ENCODE measurements around the gene IFITM1.
"Not testable (repeated sequence)": the region's sequence is repeated elsewhere in the genome, so short reads cannot be mapped to it uniquely, and the experiment has no call there.

- TF ChIP-seq CHD2 (IDR thresholded peaks at IDR 0.05; ENCODE audit: low read depth, low read length); ATM (IDR thresholded peaks at IDR 0.05; ENCODE audit: borderline replicate concordance); POLR2A (IDR thresholded peaks at IDR 0.05; ENCODE audit: insufficient read depth in 1 of 2, low read depth in 2 of 2, low read length in 2 of 2); BRCA1 (CRISPR knock-in tag; IDR thresholded peaks at IDR 0.05); MYNN (CRISPR knock-in tag; IDR thresholded peaks at IDR 0.05; ENCODE audit: low read depth); ZFAT (CRISPR knock-in tag; conservative IDR thresholded peaks at IDR 0.05); CTCF (CRISPR knock-in tag; IDR thresholded peaks at IDR 0.05); YY1 (IDR thresholded peaks at IDR 0.05; ENCODE audit: insufficient read depth, insufficient replicate concordance, low read depth, low read length); SALL2 (CRISPR knock-in tag; IDR thresholded peaks at IDR 0.05); ZNF350 (CRISPR knock-in tag; IDR thresholded peaks at IDR 0.05; ENCODE audit: borderline replicate concordance, low read depth); TAF1 (CRISPR knock-in tag; IDR thresholded peaks at IDR 0.05): not testable (repeated sequence)
- TF ChIP-seq, protein P1, sequence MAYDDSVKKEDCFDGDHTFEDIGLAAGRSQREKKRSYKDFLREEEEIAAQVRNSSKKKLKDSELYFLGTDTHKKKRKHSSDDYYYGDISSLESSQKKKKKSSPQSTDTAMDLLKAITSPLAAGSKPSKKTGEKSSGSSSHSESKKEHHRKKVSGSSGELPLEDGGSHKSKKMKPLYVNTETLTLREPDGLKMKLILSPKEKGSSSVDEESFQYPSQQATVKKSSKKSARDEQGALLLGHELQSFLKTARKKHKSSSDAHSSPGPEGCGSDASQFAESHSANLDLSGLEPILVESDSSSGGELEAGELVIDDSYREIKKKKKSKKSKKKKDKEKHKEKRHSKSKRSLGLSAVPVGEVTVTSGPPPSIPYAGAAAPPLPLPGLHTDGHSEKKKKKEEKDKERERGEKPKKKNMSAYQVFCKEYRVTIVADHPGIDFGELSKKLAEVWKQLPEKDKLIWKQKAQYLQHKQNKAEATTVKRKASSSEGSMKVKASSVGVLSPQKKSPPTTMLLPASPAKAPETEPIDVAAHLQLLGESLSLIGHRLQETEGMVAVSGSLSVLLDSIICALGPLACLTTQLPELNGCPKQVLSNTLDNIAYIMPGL (CRISPR knock-in tag; IDR thresholded peaks at IDR 0.05; ENCODE audit: borderline replicate concordance in 1 of 2, low read depth in 1 of 2): not testable (repeated sequence)
- TF ChIP-seq, protein P2, sequence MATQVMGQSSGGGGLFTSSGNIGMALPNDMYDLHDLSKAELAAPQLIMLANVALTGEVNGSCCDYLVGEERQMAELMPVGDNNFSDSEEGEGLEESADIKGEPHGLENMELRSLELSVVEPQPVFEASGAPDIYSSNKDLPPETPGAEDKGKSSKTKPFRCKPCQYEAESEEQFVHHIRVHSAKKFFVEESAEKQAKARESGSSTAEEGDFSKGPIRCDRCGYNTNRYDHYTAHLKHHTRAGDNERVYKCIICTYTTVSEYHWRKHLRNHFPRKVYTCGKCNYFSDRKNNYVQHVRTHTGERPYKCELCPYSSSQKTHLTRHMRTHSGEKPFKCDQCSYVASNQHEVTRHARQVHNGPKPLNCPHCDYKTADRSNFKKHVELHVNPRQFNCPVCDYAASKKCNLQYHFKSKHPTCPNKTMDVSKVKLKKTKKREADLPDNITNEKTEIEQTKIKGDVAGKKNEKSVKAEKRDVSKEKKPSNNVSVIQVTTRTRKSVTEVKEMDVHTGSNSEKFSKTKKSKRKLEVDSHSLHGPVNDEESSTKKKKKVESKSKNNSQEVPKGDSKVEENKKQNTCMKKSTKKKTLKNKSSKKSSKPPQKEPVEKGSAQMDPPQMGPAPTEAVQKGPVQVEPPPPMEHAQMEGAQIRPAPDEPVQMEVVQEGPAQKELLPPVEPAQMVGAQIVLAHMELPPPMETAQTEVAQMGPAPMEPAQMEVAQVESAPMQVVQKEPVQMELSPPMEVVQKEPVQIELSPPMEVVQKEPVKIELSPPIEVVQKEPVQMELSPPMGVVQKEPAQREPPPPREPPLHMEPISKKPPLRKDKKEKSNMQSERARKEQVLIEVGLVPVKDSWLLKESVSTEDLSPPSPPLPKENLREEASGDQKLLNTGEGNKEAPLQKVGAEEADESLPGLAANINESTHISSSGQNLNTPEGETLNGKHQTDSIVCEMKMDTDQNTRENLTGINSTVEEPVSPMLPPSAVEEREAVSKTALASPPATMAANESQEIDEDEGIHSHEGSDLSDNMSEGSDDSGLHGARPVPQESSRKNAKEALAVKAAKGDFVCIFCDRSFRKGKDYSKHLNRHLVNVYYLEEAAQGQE (IDR thresholded peaks at IDR 0.05; ENCODE audit: borderline replicate concordance in 1 of 2, low read depth in 1 of 2, low read length in 2 of 2): not testable (repeated sequence)
- TF ChIP-seq, protein P3, sequence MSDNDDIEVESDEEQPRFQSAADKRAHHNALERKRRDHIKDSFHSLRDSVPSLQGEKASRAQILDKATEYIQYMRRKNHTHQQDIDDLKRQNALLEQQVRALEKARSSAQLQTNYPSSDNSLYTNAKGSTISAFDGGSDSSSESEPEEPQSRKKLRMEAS (IDR thresholded peaks at IDR 0.05): not testable (repeated sequence)
These were observed 2.7 kb upstream of the IFITM1 start for GRCh38 chr11:311013-311748.
